MCF 10A (cell line): Measurements from ENCODE around the gene VPS4A. TPM values are rescaled to one million over a fixed set of nuclear protein-coding genes. Genes with fewer than 3 reads are reported as not detected.

Source experiments
- BruUV-seq: library from RNA; stranded (reverse); fragments of 400-500 nt; replicated peaks from 2 replicates; lab custom pipeline; 2021; lab: Mats Ljungman, UMichigan
- CTCF ChIA-PET: fragments of 300-600 bp; sonication (Branson Sonifier 250); formaldehyde crosslinking; extraction: SDS; loops from one replicate; lab custom pipeline; 2021; ENCODE audit warnings: antibody characterized with exemption, inconsistent platforms; lab: Yijun Ruan, JAX
- POLR2A ChIA-PET: fragments of 300-600, 350-650 bp; sonication (Branson Sonifier 250); formaldehyde crosslinking; extraction: SDS; loops from one replicate; lab custom pipeline; 2020; ENCODE audit warnings: antibody characterized with exemption, inconsistent platforms; lab: Yijun Ruan, JAX
- DNase-seq: peaks from one replicate; pipeline ENCODE4 v3.0.0-alpha.2; 2018; ENCODE audit not compliant: unreplicated experiment
- H3K27ac Mint-ChIP-seq: one replicate; pipeline ENCODE4 v1.8.0; 2022; ENCODE audit warnings: mild to moderate bottlenecking, low read depth, mixed read lengths; ENCODE audit not compliant: unreplicated experiment
- H3K27me3 Mint-ChIP-seq: one replicate; pipeline ENCODE4 v1.8.0; 2022; ENCODE audit warnings: mixed read lengths; ENCODE audit not compliant: insufficient read depth, unreplicated experiment
- H3K36me3 Mint-ChIP-seq: one replicate; pipeline ENCODE4 v1.8.0; 2022; ENCODE audit warnings: mild to moderate bottlenecking, moderate library complexity, mixed read lengths; ENCODE audit not compliant: insufficient read depth, unreplicated experiment
- H3K4me1 Mint-ChIP-seq: one replicate; pipeline ENCODE4 v1.8.0; 2022; ENCODE audit warnings: mixed read lengths; ENCODE audit not compliant: insufficient read depth, unreplicated experiment
- H3K4me3 Mint-ChIP-seq: one replicate; pipeline ENCODE4 v1.8.0; 2022; ENCODE audit warnings: mild to moderate bottlenecking, moderate library complexity, mixed read lengths; ENCODE audit not compliant: unreplicated experiment
- H3K9me3 Mint-ChIP-seq: one replicate; pipeline ENCODE4 v1.8.0; 2022; ENCODE audit warnings: mixed read lengths; ENCODE audit not compliant: unreplicated experiment
- CTCF ChIP-seq: fragments of 200-600 bp; IDR thresholded peaks from one replicate; pipeline ENCODE4 v1.8.0; 2022; ENCODE audit warnings: antibody characterized with exemption, mild to moderate bottlenecking; ENCODE audit not compliant: unreplicated experiment
- intact Hi-C: fragments of 100-400 bp; cut with micrococcal nuclease; formaldehyde crosslinking; loops from 2 replicates; pipeline ENCODE4 v1.14.1; 2022
- total RNA-seq: library from RNA; stranded (reverse); gene quantifications from 2 replicates; pipeline ENCODE4 v1.2.3, GENCODE V29; 2022

VPS4A gene
- total RNA-seq, 1 experiment from 2014 or later: 38.6 TPM

DNA sequence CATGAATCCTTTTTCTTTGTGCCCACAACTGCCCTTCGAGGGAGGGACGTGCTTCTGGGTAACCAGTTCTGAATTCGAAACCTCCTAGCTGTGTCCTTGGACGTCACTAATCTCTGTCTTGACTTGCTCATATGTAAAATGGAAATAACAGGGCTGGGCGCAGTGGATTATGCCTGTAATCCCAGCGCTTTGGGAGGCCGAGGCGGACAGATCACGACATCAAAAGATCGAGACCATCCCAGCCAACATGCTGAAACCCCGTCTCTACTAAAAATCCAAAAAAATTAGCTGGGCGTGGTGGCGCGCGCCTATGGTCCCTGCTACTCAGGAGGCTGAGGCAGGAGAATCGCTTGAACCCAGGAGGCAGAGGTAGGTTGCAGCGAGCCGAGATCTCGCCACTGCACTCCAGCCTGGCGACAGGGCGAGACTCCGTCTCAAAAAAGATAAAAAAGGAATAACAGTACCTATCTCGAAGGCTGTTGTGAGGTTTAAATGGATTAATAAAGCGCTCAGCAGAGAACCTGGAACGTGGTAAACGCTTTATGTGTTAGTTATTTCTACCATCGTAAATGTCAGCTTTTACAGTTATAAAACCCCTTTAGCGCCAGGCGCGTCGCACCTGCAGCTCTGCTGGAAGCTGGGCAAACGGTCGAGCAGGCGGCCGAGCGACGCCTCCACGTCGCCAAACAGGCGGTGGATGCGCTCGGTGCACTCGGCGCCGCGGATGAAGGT lies 27.6 kb downstream of the VPS4A start:
- no peaks in the 10 kb centered on the region for H3K27me3 Mint-ChIP-seq
- peak overlapping the region; percentile 95 for H3K27ac Mint-ChIP-seq
- no peak for TF ChIP-seq CTCF
- intact Hi-C loops: loop anchor here (1.0 to 5.0 kb wide), 2 partner anchors 8 to 259 kb away; partner anchors contain the start of gene PDF
- no peak for DNase-seq
- TSS peak; percentile 60 for BruUV-seq
- ChIA-PET CTCF (interaction anchor here (0.5 to 1.3 kb wide), 8 partner anchors 10 to 1178 kb away, joined by 3 to 5 read pairs (median 3); no protein-coding TSS in a partner anchor), POLR2A (interaction anchor here (0.6 to 6.5 kb wide), 8 partner anchors 9 to 1466 kb away, joined by 3 to 114 read pairs (median 3); partner anchors contain the start of genes EDC4, PDF and TERF2)
- H3K36me3 Mint-ChIP-seq: peaks cover 80% of the 10 kb centered on the region
- peaks cover 5% of the 10 kb centered on the region for H3K4me1 Mint-ChIP-seq
- H3K4me3 Mint-ChIP-seq: peak overlapping the region; percentile 88
- no peaks in the 10 kb centered on the region for H3K9me3 Mint-ChIP-seq

- peak; percentile 99 for DNase-seq
- Mint-ChIP-seq H3K4me1 (peaks cover 5% of the 10 kb centered on the region), H3K27me3 (no peaks in the 10 kb centered on the region), H3K9me3 (no peaks in the 10 kb centered on the region), H3K27ac (peak within 1 kb of the TSS; percentile 95), H3K4me3 (peak within 1 kb of the TSS; percentile 88), H3K36me3 (peaks cover 80% of the 10 kb centered on the region)
- intact Hi-C loops: loop anchor here (1.0 to 5.0 kb wide), 2 partner anchors 9 to 258 kb away; partner anchors contain the start of gene PDF
- TF ChIP-seq CTCF: peak; percentile 76
- no TSS peak for BruUV-seq
- ChIA-PET CTCF (interaction anchor here (0.7 to 1.3 kb wide), 8 partner anchors 11 to 415 kb away, joined by 3 to 5 read pairs (median 3); partner anchors contain the start of gene NOB1), POLR2A (interaction anchor here (0.6 to 6.5 kb wide), 18 partner anchors 9 to 1466 kb away, joined by 3 to 114 read pairs (median 4); partner anchors contain the start of genes EDC4, PDF, TERF2 and TMED6)
Observed at GRCh38 chr16:69339289-69340094, 28.3 kb downstream of the VPS4A start, which contains the start of the genes COG8 and NIP7. COG8 (minus strand) TSS chr16:69339564; CDS start chr16:69339552, 12 bp downstream. NIP7 (plus strand) TSS chr16:69339772; CDS start chr16:69339830, 58 bp downstream.

GRCh38 chr16:69340095-69340644 lies 29.0 kb downstream of the VPS4A start:
- DNase-seq: peak; percentile 26
- Mint-ChIP-seq H3K27ac (peak overlapping the region; percentile 95), H3K9me3 (no peaks in the 10 kb centered on the region), H3K27me3 (no peaks in the 10 kb centered on the region), H3K4me3 (peak overlapping the region; percentile 88), H3K36me3 (peaks cover 75% of the 10 kb centered on the region), H3K4me1 (peaks cover 5% of the 10 kb centered on the region)
- TF ChIP-seq CTCF: no peak
- POLR2A ChIA-PET: interaction anchor here (0.5 to 6.5 kb wide), 15 partner anchors 10 to 1249 kb away, joined by 3 to 114 read pairs (median 4); partner anchors contain the start of genes PDF, TERF2, TMED6 and UTP4
- CTCF ChIA-PET: interaction anchor here (0.5 to 1.3 kb wide), 9 partner anchors 11 to 805 kb away, joined by 3 to 5 read pairs (median 3); partner anchors contain the start of gene NOB1
- TSS peak; percentile 66 for BruUV-seq
- intact Hi-C loops: no loop called here
